Measurements from ENCODE around the gene ZBTB7B.

ZBTB7B gene

DNA sequence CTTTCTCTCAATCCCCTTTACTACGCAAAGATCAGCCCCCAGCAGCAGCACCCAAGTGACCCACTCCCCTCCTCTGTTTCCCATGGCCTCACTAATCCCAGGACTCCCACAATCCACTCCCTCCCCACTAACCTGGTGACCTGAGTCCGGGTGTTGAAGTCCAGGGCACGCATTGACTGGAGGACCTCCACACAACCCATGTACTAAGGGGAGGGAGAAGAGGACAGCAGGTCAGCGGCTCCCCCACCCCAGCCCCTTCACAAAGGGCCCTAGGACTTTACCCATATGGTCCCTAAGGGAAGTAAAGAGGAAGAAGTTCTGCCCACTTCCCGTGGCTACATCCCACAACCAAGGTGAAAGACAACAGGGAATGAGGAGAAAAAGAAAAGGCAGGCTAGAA is 33.4 kb upstream of the ZBTB7B start:
- peak overlapping the region; percentile 81 for H3K4me3 ChIP-seq (ENCODE audit: low read length)
- DNase-seq (ENCODE audit: low read depth), result no peak
- TF ChIP-seq, protein P1, sequence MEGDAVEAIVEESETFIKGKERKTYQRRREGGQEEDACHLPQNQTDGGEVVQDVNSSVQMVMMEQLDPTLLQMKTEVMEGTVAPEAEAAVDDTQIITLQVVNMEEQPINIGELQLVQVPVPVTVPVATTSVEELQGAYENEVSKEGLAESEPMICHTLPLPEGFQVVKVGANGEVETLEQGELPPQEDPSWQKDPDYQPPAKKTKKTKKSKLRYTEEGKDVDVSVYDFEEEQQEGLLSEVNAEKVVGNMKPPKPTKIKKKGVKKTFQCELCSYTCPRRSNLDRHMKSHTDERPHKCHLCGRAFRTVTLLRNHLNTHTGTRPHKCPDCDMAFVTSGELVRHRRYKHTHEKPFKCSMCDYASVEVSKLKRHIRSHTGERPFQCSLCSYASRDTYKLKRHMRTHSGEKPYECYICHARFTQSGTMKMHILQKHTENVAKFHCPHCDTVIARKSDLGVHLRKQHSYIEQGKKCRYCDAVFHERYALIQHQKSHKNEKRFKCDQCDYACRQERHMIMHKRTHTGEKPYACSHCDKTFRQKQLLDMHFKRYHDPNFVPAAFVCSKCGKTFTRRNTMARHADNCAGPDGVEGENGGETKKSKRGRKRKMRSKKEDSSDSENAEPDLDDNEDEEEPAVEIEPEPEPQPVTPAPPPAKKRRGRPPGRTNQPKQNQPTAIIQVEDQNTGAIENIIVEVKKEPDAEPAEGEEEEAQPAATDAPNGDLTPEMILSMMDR (conservative IDR thresholded peaks at IDR 0.05; ENCODE audit: low read length), result no peak

DNA sequence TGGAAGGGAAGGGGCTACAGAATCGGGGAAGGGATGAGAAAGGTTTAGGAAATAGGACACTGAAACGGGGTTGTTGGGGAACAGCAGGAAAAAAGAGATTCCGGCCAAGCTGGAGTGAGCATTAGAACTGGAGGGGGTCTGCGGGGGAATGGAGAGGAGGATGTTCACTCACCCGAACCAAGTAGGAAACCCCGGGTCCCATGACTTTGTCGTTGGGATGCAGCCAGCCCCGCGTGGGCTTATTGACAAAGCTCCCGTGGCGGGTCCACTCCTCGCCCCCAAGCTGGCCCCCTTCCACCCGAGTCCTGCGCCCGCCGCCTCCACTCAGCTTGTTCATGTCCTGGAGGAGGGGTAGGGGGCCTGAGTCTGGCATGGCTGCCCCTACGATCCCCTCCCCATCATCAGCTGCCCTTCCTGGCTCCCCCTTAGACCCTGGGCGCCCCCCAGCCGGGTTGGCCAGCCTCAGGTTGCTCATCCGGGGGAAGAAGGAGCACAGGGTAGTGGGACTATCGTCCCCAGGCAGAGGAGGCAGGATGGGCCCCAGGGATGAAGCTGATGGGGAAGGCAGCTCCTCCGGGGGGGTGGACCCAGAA is 32.6 kb upstream of the ZBTB7B start:
- TF ChIP-seq, protein P1 (conservative IDR thresholded peaks at IDR 0.05; ENCODE audit: low read length), result no peak
- no peak for DNase-seq (ENCODE audit: low read depth)
- H3K4me3 ChIP-seq (ENCODE audit: low read length), result peak overlapping the region; percentile 81

DNA sequence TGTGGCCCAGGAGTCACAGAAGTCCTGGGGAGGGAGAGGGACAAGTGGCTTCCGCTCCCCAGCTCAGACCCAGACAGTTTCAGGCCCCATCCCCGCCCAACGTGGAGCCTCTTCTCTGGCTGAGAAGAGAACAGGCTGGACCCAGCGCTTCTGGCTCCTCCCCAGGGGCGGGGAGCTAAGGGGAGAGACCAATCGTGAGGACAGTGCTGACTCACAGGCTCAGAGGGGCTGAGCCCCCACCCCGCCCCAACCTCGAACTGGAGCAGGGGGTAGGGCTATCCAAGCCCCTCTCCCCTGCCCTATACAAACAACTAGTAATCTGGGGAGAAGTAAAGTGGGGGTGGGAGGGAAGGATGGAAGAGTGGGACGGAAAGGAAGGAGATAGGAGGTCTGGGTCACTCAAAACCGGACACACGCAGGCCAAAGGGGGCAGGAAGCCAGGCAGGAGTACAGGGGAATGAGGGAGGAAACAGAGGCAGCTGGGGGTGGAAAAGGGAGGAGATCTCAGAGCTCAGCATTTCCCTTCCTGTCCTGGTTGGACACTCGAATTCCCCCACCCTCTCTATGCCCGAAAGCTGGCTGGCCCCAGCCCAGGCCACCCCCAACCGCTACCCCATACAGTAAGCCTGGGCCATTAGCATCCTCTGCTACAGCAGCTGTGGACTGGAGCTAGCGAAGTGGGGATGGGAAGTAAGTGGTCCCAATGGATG is 31.8 kb upstream of the ZBTB7B start, which contains the start of gene SHC1:
Gene SHC1 (minus strand): TSS at position 117 of the 710 bp plus-strand sequence. CDS start 221 bp downstream, outside the sequence.
- peak; percentile 92 for DNase-seq (ENCODE audit: low read depth)
- peak within 1 kb of the TSS; percentile 81 for H3K4me3 ChIP-seq (ENCODE audit: low read length)
- TF ChIP-seq, protein P1 (conservative IDR thresholded peaks at IDR 0.05; ENCODE audit: low read length), result no peak

DNA sequence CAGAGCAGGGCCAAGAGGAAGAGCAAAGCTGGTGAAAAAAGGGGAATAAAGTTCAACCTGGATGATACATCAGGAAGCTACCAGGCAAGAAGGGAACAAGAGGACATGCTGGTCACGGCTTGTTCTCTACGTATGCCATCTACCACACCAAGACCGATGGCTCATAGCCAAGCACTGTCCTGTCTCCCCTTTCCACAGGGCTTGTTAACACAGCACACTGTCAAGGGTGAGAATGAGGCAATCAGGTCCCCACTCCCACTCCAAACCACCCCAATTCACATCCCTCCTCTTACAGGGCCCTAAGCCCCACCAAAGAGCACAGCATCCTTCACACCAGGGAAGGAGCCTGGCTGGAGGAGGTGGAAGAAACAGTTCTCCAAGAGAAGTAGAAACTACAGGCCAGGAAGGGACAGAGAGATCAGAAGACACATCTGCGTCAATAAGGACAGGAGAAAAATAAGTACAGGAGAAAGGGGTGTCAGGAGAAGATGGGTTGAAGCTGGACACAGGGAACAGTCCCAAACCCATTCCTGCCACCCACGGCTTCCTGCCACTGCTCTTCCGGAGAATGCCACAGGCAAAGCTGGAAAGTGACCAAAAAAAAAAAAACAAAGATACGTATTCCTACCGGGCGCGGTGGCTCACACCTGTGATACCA is 31.1 kb upstream of the ZBTB7B start:
- peak overlapping the region; percentile 81 for H3K4me3 ChIP-seq (ENCODE audit: low read length)
- TF ChIP-seq, protein P1 (conservative IDR thresholded peaks at IDR 0.05; ENCODE audit: low read length), result no peak
- DNase-seq (ENCODE audit: low read depth), result no peak

DNA sequence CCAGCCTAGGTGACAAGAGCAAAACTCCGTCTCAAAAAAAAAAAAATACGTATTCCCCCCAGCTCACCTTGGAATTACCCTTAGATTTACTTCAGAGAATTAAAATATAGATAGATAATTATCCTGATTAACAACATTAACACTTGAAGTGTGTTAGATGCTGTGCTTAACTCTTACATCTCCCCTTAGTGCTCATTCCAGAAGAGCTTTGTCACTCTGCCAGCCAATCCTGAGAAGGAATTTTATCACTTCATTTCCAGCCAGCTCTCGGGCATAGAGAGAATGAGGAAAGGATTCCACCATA is 30.4 kb upstream of the ZBTB7B start:
- TF ChIP-seq, protein P1 (conservative IDR thresholded peaks at IDR 0.05; ENCODE audit: low read length), result no peak
- peak overlapping the region; percentile 83 for H3K4me3 ChIP-seq (ENCODE audit: low read length)
- no peak for DNase-seq (ENCODE audit: low read depth)

DNA sequence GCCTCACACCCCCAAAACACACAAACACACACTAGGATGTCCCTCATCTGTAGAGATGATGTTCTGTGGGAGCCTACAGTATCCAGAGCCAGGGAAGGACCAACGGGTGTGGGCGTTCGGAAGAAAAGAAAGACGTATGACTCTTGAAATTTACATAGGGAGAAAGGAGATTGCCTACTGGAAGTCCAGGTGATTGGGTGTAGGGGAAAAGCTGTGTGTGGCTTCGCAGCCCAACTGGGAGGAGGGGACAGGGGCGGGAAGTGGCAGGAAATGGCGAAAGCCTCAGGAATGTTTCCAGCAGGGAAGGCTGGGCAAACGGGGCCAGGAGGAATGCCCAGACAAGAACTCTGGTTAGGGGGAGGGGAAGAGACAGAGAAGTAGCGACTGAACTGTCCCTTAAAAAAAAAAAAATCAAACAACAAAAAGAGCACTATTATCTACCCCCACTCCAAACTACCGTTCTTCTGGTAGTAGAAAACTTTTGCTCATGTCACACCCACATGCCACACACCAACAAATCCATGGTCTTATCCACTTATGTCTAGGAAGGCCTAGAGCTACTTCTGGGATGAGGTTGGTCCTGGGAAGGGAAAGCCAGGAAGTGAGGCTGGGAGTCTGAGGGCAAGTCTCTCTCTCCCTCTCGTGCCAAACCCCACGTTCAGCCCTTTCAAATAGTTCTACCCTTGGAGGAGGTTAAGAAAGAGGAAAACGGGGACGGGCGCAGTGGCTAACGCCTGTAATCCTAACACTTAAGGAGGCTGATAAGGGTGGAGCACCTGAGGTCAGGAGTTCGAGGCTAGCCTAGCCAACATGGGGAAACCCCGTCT is 29.9 kb upstream of the ZBTB7B start:
- TF ChIP-seq, protein P1 (conservative IDR thresholded peaks at IDR 0.05; ENCODE audit: low read length), result no peak
- DNase-seq (ENCODE audit: low read depth), result peak; percentile 98
- peak overlapping the region; percentile 83 for H3K4me3 ChIP-seq (ENCODE audit: low read length)

All from AG10803 (cell line).